ENCODE measurements around the gene SH2D4B.

DNA sequence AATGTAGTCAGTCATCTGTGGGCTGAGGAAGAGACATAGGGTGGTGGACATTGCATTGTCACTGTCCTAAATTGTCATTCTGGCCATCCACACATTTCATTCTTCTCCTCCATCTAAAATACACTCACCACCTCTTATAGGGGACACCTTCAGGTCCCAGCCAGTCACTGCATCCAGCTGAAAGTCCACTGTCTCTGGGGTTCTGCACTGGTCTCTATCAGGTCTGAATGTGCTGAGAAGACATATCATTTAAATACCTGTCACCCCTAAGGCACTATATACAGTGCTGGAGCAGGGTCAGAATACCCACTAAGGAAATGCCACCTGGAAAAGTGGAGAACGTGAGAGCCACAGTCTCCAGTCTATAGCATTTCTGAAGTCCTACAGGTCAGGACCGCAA is 29.6 kb downstream of the SH2D4B start:
- TF ChIP-seq, protein P1, sequence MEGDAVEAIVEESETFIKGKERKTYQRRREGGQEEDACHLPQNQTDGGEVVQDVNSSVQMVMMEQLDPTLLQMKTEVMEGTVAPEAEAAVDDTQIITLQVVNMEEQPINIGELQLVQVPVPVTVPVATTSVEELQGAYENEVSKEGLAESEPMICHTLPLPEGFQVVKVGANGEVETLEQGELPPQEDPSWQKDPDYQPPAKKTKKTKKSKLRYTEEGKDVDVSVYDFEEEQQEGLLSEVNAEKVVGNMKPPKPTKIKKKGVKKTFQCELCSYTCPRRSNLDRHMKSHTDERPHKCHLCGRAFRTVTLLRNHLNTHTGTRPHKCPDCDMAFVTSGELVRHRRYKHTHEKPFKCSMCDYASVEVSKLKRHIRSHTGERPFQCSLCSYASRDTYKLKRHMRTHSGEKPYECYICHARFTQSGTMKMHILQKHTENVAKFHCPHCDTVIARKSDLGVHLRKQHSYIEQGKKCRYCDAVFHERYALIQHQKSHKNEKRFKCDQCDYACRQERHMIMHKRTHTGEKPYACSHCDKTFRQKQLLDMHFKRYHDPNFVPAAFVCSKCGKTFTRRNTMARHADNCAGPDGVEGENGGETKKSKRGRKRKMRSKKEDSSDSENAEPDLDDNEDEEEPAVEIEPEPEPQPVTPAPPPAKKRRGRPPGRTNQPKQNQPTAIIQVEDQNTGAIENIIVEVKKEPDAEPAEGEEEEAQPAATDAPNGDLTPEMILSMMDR (IDR thresholded peaks at IDR 0.05; ENCODE audit: insufficient read depth, low read length) = no peak
- no peak for TF ChIP-seq POLR2AphosphoS5 (IDR thresholded peaks at IDR 0.05; ENCODE audit: low read depth)
- TF ChIP-seq, protein P2, sequence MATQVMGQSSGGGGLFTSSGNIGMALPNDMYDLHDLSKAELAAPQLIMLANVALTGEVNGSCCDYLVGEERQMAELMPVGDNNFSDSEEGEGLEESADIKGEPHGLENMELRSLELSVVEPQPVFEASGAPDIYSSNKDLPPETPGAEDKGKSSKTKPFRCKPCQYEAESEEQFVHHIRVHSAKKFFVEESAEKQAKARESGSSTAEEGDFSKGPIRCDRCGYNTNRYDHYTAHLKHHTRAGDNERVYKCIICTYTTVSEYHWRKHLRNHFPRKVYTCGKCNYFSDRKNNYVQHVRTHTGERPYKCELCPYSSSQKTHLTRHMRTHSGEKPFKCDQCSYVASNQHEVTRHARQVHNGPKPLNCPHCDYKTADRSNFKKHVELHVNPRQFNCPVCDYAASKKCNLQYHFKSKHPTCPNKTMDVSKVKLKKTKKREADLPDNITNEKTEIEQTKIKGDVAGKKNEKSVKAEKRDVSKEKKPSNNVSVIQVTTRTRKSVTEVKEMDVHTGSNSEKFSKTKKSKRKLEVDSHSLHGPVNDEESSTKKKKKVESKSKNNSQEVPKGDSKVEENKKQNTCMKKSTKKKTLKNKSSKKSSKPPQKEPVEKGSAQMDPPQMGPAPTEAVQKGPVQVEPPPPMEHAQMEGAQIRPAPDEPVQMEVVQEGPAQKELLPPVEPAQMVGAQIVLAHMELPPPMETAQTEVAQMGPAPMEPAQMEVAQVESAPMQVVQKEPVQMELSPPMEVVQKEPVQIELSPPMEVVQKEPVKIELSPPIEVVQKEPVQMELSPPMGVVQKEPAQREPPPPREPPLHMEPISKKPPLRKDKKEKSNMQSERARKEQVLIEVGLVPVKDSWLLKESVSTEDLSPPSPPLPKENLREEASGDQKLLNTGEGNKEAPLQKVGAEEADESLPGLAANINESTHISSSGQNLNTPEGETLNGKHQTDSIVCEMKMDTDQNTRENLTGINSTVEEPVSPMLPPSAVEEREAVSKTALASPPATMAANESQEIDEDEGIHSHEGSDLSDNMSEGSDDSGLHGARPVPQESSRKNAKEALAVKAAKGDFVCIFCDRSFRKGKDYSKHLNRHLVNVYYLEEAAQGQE (IDR thresholded peaks at IDR 0.05; ENCODE audit: insufficient replicate concordance, low read depth) = no peak
- TF ChIP-seq GABPA (IDR thresholded peaks at IDR 0.05; ENCODE audit: low read depth) = no peak
- no peak for TF ChIP-seq SPI1 (IDR thresholded peaks at IDR 0.05; ENCODE audit: borderline replicate concordance, low read depth)

Measured in HL-60 (cell line).